Astrocyte (in vitro differentiated cells and primary cell): ENCODE results near the gene DGKI.

Experiments
- CTCF ChIP-seq: IDR thresholded peaks from 2 replicates; pipeline ENCODE4 v1.5.1; 2011; ENCODE audit warnings: low read depth, mild to moderate bottlenecking, inconsistent platforms, low read length, moderate library complexity; ENCODE audit not compliant: insufficient read depth
- EZH2 ChIP-seq: IDR thresholded peaks from 2 replicates; pipeline ENCODE4 v1.6.1; 2012; ENCODE audit warnings: mild to moderate bottlenecking, low read length, inconsistent platforms; ENCODE audit not compliant: insufficient read depth

- TF ChIP-seq CTCF (no peak), EZH2 (no peak)
Measured at GRCh38 chr7:137848095-137848494, 1.3 kb upstream of the DGKI start.
